OCI-M2 (cell line): ENCODE data around the gene LSM14B.

Experiments used
- DNase-seq: peaks from one replicate; lab custom pipeline; 2025; ENCODE audit not compliant: unreplicated experiment; lab: John Stamatoyannopoulos, UW

Gene LSM14B

GRCh38 chr20:62131560-62132320 lies 9.5 kb downstream of the LSM14B start:
- DNase-seq, result no peak

GRCh38 chr20:62132421-62132820 lies 10.1 kb downstream of the LSM14B start:
- DNase-seq, result no peak

DNA sequence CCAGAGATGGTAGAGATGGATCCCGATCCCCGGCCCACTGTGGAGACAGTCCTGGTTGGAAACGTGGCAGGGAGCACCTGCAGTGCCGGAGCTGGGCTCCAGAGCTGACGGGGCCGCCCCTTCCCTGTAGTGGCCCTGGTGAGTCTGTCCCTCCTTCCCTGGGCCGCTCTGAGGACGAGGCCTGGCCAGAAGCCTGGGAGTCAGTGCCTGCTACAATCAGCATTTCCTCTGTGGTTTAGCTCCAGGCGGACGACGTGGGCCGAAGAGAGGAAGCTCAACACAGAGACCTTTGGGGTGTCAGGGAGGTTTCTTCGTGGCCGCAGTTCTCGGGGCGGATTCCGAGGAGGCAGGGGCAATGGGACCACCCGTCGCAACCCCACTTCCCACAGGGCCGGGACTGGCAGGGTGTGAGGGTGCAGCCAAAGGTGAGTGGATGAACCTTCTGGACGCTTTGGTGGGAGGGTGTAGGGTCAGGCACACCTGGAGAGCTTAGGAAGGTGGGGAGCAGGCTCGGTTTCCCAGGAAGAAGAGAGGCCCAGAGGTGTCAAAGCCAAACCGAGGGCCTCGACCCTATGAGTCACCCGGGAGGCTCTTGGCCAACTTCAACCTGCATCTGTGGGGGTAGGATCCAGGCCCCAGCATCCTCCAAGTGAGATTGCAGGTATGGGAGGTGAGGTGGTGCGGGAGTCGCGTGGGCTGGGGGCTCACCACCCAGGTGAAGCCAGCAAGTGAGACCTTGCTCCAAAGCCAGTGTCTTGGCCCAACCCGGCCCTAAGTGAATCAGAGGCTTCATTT lies 11.0 kb downstream of the LSM14B start:
- no peak for DNase-seq

- no peak for DNase-seq
Measured at GRCh38 chr20:62133864-62134263, 11.6 kb downstream of the LSM14B start.

DNA sequence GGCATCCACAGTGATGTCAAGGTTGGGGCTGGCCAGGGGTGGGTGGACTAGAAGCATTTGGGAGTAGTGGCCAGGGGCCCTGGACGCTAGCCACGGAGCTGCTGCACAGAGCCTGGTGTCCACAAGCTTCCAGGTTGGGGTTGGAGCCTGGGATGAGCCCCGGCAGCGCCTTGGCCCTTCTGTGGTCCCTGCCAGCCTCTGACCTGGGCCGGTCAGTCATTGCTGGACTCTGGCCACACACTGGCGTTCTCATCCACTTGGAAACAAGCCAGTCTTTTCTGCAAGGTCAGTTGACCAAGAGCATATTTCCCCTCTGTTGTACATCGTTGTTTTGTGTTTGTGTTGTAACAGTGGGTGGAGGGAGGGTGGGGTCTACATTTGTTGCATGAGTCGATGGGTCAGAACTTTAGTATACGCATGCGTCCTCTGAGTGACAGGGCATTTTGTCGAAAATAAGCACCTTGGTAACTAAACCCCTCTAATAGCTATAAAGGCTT lies 12.5 kb downstream of the LSM14B start:
- no peak for DNase-seq

DNA sequence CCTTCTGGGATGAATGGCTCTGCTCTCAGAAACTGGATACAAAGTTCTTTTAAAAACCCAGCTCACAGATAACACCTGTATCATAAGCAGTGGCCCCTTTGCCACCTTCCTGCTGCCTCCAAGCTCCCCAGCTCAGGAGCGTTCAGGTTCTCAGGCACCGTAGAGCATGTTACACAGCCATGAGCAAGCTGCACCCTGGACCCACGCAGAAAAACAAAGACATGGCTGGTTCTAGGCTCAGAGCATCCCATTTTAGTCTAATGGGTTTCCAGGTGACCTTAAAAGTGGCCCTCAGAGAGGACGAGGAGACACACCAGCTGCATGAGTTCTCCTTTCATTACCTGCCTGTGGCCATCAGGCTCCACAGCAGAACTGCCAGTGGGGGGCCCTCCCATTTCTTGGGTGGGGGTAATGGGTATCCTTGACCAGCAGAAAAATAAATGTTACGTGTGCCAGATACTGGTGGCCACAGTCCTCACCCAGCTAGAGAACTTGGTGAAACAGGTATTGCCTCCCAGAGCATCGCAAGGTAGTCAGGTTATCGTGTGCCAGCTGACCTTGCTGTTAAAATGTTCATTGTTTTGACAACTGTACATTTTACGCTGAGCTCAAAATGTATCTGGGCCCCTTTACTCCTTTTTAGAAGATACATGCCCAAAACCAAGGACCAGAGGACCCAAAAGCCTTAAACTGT lies 13.4 kb downstream of the LSM14B start:
- DNase-seq, result no peak

DNA sequence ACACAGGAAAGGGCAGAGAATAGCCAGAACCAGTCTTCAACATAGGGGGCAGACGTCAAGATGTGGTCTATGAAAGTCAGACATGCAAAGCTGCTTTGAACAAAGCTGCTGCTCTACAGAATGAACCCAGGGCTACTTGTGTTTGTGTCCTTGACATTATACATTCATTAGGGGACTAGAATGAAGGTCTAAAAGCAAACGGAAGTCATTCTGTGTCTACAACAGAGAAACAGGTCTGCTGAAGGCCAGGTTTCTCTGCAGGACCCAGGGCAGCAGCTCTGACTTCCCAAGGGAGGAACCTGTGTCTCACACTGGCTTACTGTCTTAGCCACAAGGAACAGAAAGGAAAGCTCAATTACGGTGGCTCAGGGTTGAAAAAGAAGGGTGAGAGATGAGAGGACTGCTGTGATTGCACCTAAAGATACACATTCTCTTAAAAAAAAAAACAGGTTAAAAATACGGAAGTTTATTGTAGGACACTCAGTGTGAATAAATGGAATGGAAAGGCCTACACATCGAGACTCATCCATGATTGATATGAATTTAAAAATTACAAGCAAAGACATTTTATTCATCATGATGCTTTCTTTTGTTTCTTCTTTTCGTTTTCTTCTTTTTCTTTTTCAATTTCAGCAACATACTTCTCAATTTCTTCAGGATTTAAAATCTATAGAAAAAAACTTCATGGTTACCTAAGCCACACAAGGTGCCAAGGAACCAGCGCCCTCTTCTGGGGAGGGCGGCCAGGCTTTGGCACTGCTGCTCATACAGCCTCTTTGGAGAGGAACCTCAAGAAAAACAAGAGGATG lies 14.2 kb downstream of the LSM14B start:
- no peak for DNase-seq

DNA sequence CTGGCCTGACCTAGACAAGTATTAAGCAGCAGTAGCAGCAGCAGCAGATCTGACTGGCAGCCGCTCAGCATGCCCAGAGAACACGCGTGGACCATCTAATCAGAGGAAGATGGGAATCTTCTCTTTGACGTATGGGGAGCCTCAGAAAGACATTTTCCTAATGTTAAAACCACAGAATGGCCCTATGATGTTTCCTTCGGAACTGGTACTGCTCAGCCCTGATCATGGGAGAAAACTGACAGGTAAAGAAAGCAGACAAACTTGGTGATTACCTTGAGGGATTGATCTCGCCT lies 14.8 kb downstream of the LSM14B start:
- no peak for DNase-seq

DNA sequence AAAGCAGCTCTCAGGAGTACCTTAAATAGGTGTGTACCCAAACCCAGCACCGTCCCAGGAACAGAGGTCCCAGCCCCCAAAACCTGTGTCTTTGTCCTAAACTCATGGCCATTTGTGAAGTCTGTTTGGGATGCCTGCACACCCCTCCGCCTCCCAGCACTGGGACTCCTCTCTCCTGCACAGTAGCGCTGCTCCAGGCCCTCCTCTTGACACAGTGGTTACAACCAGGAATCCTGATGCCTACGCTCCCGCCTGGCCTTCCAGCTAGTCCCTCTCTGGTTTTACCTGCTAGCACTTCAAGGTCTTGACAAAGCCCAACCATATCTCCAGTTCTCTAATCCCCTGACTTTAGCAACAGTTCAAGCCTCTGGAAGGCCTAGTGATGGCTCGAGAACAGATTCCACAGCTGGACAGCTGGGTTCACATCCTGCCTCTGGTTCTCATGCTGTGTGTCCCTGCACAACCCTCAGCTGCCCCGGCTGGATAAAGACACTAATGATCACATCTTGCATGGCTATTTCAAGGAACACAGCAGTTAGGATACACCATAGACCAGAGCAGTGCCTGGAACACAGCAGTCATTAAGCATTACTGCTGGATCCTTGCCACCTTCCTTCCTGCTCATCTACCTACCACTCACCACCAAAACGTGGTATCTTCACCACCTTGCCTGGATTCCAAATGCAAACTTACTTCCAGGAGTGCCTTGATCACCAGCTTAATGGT lies 15.4 kb downstream of the LSM14B start:
- no peak for DNase-seq

DNA sequence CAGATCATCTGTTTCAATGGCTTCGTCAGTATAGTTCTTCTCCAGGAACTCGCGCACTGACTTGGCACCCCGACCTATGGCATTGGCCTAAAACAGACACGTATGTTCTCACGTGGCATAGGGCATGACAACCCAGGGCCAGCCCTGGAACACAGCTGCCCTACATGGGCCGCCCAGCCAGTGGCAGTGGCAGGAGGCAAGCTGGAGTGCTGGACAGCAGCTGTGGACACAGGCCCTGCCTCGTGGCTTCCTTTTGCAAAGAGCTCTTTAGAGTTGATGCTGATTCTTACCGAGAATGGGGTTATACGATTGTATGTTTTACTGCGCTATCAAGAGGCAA lies 15.9 kb downstream of the LSM14B start:
- no peak for DNase-seq

DNA sequence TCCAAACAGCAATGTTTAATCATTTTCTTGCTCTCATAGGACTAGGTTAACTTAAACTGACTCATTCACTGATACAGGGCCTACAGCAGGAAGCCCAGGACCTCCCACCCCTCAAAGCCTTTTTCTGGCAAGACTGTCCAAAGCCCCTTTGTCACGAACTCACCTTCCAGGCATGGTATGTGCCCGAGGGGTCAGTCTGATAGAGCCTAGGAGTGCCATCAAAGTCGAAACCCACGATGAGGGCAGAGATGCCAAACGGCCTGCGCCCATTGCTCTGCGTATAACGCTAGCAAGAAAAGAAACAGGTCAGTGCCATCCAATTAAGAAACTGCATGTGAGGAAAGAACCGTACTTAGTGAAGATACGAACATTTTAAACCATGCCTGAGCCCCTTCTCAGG lies 16.6 kb downstream of the LSM14B start:
- no peak for DNase-seq

DNA sequence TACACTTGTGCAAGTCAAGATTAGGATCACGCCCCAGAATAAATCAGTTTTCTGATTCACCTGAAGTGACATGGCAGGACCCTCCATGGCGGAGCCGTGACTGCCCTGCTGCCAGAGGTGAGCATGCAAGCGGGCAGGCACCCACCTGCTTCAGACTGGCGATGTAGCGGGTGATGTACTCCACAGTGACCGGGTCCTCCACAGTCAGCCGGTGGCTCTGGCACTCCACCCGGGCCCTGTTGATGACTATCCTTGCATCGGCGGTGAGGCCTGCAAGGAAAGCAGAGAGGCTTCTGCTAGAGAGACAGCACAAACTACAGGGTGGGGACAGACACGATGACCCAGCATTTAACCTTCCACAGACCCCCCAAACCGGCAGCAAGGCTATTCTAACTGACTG lies 17.4 kb downstream of the LSM14B start:
- no peak for DNase-seq

GRCh38 chr20:62141043-62141396 lies 18.7 kb downstream of the LSM14B start:
- no peak for DNase-seq

DNA sequence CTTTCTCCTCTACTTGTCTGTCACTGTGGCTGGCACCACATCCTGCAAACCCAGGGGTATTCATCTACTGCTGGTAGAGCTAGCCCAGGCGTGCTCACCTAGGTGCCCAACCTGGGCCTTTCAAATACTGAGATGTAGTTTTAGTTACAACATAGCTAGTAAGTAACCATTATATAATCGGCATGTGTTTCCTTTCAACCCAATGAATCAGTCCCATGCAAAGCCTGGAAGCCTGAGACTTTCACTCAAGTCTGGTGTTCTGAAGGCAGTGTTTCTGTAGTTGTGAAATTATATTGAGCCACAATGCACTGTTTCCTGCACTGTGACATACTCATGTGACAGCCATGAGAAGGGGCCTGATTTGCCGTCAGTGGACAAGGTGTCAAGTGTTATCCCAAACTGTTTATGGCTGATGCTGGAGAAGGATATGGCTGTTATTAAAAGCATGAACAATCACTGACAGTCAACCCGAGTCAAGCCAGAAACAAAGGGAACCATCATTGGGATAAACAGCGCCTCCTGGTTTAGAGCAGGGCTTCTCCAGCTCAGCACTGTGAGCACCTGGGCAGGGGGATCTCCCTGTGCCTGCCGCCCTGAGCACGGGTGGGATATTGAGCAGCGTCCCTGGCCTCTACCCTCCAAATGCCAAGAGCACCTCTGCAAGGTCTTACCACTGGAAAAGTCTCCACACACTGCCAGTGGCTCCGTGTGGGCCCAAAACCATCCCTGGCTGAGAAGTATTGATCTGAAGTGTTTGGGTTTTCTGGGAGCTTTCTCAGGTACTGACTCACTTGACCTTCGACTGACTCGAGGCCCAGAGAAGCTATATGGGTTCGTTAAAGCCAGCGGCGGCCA lies 19.3 kb downstream of the LSM14B start:
- no peak for DNase-seq

- no peak for DNase-seq
Measured at GRCh38 chr20:62142252-62143080, 20.2 kb downstream of the LSM14B start.

DNA sequence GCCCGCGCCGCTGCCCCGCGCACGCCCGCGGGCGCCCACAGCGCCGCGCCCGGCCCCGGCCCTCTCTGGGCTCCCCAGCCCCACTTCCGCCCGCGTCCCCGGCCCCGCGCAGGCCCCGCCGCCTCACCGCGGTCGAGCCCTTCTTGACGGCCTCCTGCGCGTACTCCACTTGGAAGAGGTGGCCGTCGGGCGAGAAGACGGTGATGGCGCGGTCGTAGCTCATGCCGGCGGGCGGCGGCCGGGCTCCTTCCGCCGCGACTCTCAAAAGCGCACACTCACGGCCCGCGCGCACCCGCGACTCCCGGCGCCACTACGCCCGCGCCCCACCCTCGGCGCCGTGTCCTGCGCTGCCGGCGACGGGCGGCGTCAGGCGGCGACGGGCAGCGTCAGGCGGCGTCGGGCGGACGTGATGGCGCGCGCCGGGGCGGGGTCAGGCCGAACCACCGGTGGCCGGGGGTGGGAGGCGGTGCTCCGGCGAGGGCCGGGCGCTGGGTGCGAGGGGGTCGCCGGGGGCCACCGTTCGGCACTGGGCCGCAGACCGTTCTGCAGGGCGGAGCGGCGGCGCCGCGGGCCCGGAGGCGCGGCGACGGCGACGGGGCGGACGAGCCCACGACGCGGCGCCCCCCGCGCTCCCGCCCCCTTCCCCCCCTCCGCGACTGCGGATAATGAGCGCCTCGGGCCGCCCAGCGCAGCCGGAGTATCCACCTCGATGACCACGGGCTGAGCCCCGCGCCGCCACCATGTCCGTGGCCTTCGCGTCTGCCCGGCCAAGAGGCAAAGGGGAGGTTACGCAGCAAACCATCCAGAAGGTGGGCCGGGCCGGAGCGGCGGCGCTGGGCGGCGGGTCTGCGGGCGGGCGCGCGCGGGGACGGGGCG lies 21.0 kb downstream of the LSM14B start, which contains the start of the genes PSMA7 and SS18L1:
TSS of gene PSMA7 (minus strand) at position 314 of the 876 bp plus-strand sequence. CDS start at position 223, 91 bp downstream.
TSS of gene SS18L1 (plus strand) at position 689 of the 876 bp plus-strand sequence. CDS start at position 741, 52 bp downstream.
- no peak for DNase-seq

- DNase-seq, result no peak
Measured at GRCh38 chr20:62143957-62144825, 21.9 kb downstream of the LSM14B start.
